Measurements from ENCODE around the gene LYVE1.

The LYVE1 gene

GRCh38 chr11:10575346-10576034 lies 7.0 kb upstream of the LYVE1 start:
- in situ Hi-C loops (cut with HindIII; ENCODE audit: low sequenced_read_pairs), result no loop called here
- no peak overlapping the region for H3K4me3 ChIP-seq (ENCODE audit: low read depth, low read length)
- TF ChIP-seq CTCF (IDR thresholded peaks at IDR 0.05; ENCODE audit: low read depth, low read length), result no peak
- DNase-seq (ENCODE audit: low read depth, low spot score), result no peak

GRCh38 chr11:10573556-10573955 lies 5.1 kb upstream of the LYVE1 start:
- DNase-seq (ENCODE audit: low read depth, low spot score), result no peak
- TF ChIP-seq CTCF (IDR thresholded peaks at IDR 0.05; ENCODE audit: low read depth, low read length), result no peak
- in situ Hi-C loops (cut with HindIII; ENCODE audit: low sequenced_read_pairs), result no loop called here
- no peak overlapping the region for H3K4me3 ChIP-seq (ENCODE audit: low read depth, low read length)

- in situ Hi-C loops (cut with HindIII; ENCODE audit: low sequenced_read_pairs), result no loop called here
- no peak overlapping the region for H3K4me3 ChIP-seq (ENCODE audit: low read depth, low read length)
- DNase-seq (ENCODE audit: low read depth, low spot score), result no peak
- no peak for TF ChIP-seq CTCF (IDR thresholded peaks at IDR 0.05; ENCODE audit: low read depth, low read length)
Observed at GRCh38 chr11:10573028-10573427, 4.6 kb upstream of the LYVE1 start.

- DNase-seq (ENCODE audit: low read depth, low spot score), result no peak
- no peak overlapping the region for H3K4me3 ChIP-seq (ENCODE audit: low read depth, low read length)
- in situ Hi-C loops (cut with HindIII; ENCODE audit: low sequenced_read_pairs), result no loop called here
- no peak for TF ChIP-seq CTCF (IDR thresholded peaks at IDR 0.05; ENCODE audit: low read depth, low read length)
Observed at GRCh38 chr11:10572533-10572932, 4.1 kb upstream of the LYVE1 start.

- no peak for TF ChIP-seq CTCF (IDR thresholded peaks at IDR 0.05; ENCODE audit: low read depth, low read length)
- H3K4me3 ChIP-seq (ENCODE audit: low read depth, low read length), result no peak overlapping the region
- in situ Hi-C loops (cut with HindIII; ENCODE audit: low sequenced_read_pairs), result no loop called here
- no peak for DNase-seq (ENCODE audit: low read depth, low spot score)
Observed at GRCh38 chr11:10567446-10567845, 1.0 kb downstream of the LYVE1 start.

GRCh38 chr11:10566257-10566957 lies 2.1 kb downstream of the LYVE1 start:
- no peak for DNase-seq (ENCODE audit: low read depth, low spot score)
- in situ Hi-C loops (cut with HindIII; ENCODE audit: low sequenced_read_pairs), result no loop called here
- H3K4me3 ChIP-seq (ENCODE audit: low read depth, low read length), result no peak overlapping the region
- TF ChIP-seq CTCF (IDR thresholded peaks at IDR 0.05; ENCODE audit: low read depth, low read length), result no peak

All from astrocyte of the spinal cord (primary cell).